GM18498 (cell line): ENCODE data around the gene NT5DC3.
"Not testable (repeated sequence)": the region's sequence is repeated elsewhere in the genome, so short reads cannot be mapped to it uniquely, and the experiment has no call there.

ENCODE experiments used
- ATAC-seq: cut with Tn5 transposase; IDR thresholded peaks from one replicate; pipeline ENCODE4 v1.9.1; 2021; ENCODE audit warnings: mild to moderate bottlenecking, moderate library complexity; ENCODE audit not compliant: unreplicated experiment

NT5DC3 gene

DNA sequence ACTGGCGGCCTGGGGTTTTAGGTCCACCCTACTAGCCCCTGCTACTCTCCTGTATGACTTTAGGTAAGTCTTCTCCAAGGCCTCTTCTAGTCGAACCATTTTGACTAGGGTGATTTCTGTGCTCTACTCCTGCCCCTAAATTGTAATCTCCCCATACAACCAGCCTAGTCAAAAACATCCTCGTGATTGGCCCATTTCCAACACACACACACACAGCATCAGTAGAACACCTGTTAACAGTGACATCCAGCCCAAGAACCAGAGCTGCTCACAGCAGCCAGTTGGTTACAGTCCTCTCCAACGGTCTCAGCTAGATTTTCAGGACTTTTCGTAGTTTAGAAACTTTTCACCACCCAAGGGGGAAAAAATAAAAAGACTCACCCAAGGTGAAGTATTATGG is 30.9 kb downstream of the NT5DC3 start:
- no peak for ATAC-seq

DNA sequence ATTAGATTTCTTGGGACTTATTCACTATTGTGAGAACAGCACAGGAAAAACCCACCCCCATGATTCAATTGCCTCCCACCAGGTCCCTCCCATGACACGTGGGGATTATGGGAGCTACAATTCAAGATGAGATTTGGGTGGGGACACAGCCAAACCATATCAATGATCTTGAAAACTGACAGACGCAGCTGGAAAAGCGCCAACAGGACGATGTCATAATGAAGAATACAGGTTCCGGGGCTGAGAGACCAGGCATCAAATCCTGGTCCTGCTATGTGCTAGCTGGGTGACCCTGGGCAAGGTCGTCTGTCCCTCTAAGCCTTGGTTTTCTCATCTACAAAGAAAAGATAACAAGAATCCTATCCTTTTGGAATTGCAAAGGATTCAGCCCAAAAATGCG is 31.4 kb downstream of the NT5DC3 start:
- ATAC-seq, result not testable (repeated sequence)

DNA sequence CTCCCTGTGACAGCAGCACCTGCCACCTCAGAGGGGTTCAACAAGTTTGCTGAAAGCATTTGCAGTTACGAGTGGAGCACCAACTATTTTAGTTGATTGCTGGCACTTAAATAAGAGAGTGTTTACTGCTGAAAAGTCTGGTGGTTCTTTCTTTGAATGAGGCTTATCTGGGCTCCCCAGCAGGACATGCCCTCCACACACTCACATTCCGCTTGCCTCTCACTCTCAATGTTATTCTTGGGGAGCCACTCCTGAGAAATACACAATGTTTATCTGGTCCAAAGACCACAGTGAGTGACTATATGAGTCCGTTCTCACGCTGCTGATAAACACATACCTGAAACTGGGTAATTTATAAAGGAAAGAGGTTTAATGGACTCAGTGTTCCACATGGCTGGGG is 31.9 kb downstream of the NT5DC3 start:
- ATAC-seq, result no peak

DNA sequence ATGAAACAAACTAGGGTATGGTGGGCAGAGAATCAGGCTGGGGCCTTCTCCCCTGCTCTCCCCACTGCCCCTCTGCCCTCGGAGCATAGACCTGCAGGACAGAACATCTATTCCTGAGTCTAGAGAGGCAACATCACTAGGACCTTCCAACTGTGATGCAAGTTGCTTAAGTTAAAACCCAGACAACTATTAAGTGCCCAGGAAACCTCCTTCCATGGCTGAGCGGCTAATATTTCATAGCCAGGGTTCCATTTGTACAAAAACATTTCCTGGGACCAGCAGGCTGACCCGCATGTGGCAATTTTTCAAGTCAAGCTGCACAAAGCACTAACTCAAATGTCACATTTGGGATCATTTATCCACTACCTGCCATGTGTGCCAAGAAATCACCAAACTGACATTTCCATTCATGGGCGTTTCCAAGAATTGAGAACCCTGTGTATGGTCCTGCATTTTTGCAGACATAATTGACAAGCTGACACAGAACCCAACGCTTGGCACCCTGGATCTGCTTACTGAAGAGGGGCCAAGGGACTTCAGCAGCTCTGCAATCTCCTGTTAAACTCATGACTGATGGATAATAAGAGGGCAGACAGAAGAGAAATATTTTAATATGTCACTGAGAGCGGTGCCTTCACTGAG is 32.7 kb downstream of the NT5DC3 start:
- no peak for ATAC-seq

DNA sequence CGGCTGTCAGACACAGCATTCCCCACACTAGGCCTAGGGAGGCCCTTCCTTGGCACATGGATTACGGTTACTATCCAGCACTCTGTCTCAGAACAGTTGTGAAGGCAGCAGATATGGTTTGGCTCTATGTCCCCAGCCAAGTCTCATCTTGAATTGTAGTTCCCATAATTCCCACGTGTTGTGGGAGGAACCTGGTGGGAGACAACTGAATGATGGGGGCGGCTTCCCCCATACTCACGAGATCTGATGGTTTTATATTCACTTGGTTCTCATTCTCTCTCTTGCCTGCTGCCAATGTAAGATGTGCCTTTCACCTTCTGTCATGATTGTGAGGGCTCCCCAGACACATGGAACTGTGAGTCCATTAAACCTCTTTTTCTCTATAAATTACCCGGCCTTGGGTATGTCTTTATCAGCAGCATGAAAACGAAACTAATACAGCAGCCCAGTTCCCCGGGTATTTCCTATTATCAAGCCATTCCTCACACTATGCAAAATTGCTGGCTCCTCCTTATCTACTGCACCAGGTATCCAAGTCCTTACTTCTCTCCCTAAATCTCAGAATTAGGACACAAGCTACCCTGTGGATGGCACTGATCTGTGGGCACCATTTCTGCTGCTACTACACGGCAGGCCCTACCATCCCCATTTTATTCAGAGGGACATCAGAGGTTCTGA is 33.3 kb downstream of the NT5DC3 start:
- ATAC-seq, result no peak

DNA sequence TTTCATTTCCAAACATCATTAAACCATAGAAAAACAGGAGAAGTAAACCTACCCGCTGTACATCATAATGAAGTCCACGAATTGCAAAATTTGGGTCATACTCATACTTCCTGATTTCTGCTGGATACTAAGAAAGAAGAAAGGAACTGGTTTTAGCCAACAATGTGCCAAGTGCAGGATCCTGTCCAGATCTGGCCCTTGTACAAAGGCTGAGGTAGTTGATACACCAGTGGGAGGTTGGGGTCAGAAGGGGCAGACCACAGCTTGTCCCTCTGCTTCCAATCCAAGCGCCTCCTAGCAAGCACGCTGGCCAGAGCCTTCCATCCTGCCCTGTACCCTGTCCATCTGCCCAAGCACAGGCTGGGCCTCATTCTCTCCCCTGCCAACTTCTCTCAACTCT is 34.2 kb downstream of the NT5DC3 start:
- ATAC-seq, result no peak

DNA sequence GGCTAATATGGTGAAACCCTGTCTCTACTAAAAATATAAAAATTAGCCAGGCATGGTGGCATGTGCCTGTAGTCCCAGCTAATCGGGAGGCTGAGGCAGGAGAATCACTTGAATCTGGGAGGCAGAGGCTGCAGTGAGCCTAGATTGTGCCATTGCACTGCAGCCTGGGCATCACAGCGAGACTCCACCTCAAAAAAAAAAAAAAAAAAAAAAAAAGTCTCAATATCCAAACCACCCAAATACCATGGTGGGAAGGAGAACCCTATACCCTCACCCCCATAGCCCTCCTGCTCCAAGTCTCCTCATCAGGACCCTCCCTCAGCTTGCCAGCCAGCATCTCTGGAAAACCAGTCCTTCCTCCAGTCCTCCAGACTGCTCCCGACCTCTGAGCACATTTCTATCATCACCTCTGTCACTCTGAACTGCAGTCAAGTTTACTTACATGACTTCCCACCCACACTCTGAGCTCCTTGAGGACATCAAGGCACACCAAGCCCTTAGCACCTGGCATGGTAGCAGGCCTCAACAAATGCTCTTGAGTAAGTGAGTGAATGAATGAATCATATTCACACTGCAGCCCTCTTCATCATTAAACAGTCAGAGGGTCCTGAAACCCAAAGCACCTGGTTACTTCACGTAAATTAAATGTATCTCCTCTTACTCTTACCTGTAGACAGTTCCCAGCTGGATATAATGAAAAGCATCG is 35.2 kb downstream of the NT5DC3 start:
- ATAC-seq, result no peak

GRCh38 chr12:103803847-103804246 is 37.2 kb downstream of the NT5DC3 start:
- ATAC-seq, result no peak

DNA sequence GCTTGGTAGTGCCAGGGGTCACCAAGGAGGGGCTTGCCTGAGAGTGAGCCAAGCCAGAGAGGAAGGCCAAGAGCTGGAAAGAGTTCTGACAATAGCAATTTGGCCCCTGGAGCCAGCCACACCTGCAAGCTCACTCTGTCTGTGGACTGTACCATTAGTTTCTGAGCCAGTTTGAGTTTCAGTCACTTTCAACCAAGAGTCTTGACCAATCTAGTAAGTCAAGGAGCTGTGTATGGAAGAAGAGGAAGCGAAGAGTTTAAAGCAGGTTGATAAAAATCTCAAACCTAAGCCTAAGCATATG is 38.5 kb downstream of the NT5DC3 start:
- ATAC-seq, result no peak

DNA sequence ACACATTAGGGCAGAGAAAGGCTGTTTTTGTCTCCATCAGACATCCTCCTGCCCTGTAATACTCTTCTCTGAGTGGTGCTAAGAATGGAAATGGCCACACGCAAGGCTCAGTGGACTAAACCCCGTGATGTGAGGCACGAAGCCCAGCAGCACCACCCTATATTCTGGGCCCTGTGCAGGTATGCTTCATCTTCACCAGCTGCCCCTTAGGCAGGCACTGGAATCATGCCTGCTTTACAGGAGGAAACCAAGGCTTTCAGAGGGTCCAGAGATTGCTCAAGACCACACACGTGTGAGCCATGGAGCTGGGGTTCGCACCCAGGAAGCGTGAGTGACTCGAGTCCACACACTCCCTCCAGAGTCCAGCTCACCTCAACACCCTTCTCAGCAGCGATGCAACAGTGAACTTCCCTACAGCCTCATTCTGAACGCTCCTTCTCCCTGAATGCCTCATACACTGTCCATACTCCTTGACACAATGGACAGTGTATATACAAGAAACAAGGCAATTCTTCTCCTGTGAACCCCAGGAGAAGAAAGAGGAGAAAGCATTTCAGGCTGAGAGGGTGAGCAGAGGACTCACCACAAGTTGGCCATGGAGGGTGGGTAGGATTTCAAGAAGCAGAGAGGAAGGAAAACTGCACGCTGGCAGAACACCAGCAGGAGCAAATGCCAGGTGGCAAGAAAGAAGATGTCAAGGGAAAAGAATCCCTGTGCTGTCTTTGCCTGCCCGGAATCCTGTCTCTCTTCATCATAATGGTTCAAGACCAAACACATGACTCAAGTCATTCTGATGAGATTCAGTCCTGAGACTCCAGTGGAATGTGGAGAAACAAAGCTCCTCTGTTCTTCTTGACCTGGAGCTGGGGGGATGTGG is 39.1 kb downstream of the NT5DC3 start:
- ATAC-seq, result no peak

DNA sequence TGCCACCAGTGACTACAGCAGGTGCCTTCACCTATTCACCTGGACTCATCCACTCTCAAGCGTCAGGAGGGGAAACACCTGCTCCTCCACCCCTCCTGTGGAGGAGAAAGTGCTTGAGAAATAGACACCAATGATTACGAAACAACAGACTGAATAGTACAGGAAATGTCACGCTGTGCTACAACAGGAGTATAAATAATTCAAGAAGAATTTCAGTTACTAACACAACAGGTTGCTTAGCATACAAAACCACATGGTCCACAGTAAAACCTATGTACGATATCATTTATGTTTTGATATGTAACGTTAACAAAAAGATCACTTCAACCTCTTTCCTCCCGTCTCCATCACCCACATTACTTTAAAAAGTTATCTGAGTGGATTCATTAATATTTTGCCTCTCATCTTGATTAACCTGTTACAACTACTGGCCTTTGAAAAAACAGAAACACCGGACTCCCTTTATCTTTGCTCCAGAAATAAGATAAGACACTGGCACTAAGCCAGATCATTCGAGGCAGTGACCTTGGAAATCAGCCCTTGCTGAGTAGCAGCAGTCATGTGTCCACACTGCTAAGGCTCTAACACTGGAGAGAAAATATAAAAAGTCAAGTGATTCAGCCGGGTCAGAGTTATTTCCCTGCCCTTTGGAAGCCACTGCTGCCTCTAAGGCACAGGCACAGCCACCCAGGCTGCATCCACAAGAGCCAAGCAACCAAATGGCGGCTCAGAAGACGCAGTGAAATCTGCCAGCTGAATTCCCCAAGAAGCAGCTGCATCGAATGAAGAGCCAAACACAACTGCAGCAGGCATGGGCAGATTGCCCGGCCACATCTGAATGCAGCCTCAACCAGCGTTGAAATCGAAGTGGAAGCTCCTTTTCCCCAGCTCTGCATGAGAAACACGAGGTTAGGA is 40.9 kb downstream of the NT5DC3 start:
- ATAC-seq, result no peak

DNA sequence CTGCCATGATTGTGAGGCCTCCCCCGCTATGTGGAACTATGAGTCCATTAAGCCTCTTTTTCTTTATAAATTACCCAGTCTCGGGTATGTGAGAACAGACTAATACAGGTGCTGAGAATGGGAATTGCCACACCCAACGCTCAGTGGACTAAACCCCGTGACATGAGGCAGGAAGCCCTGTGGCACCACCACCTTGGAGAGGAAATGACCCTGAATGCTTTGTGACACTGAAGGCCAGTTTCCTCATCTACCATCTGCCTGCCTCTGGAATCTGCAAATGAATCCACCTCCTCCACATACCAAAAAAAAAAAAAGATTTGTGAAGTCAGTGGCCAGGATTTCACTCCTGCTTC is 41.6 kb downstream of the NT5DC3 start:
- ATAC-seq, result no peak

GRCh38 chr12:103798586-103798985 is 42.4 kb downstream of the NT5DC3 start:
- no peak for ATAC-seq

GRCh38 chr12:103794309-103795213 is 46.5 kb downstream of the NT5DC3 start:
- no peak for ATAC-seq

GRCh38 chr12:103793512-103794045 is 47.5 kb downstream of the NT5DC3 start:
- ATAC-seq, result no peak

DNA sequence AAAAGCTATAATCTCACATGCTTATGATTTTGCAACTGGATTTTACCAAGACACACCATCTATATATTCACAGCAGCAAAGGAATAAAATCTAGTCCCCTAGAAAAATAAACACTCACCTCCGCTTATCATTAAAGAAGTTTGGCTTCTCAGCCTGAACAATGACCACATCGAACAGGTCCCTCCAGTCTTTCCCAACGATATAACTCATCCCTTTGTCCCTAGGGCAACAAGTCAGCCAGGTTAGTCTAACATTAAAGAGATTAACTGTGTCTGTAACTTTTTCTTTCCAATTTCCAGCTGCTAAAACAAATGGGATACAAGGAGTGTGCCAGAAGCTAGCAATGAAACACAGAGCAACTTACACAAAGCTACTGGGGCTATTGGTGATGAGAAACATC is 48.0 kb downstream of the NT5DC3 start:
- ATAC-seq, result no peak

DNA sequence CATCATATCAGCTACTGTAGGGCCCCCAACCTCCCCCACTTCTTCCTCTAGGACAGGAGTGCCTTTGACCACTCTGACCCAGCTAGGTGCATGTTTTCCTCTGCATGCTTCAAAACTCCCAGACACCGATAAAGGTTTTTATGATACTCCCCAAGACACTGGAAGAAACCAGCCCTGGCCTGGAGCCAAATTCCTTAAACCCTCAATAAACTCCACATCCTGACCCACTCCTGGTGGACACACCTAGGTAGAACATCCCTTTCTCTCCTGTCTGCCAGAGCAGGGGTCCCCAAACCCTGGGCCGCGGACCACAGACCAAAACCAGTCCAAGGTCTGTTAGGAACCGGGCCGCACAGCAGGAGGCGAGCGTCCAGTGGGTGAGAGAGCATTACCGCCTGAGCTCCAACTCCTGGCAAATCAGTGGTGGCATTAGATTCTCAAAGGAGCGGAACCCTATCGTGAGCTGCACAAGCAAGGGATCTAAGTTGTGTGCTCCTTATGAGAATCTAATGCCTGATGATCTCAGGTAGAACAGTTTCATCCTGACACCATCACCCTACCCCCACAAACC is 49.6 kb downstream of the NT5DC3 start:
- no peak for ATAC-seq

DNA sequence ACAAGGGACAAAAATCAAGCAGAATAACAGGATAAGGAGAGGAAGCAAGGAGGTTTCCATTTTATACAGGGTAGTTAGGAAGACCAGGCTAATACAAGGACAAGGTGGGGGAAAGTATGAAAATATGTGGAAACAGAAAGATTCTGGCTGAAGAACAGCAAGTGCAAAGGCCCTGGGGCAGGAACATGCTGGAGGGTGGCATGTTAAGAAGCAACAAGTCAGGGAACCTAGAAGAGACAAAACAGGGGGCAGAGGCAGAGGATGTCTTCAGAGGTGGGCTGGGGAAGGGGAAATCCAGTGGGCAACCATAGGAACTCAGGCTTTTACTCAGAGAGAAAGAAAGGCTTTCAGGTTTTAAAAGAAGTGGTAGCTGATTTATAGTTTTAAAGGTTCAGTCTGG is 54.8 kb downstream of the NT5DC3 start:
- ATAC-seq, result no peak
